Stimulated activated CD8-positive, alpha-beta memory T cell treated with anti-CD3 and anti-CD28 coated beads, Interleukin-2, amount 100 ng/mL, for 1 hour (primary cell): ENCODE data around the gene FGB.
"Not testable (repeated sequence)": the region's sequence is repeated elsewhere in the genome, so short reads cannot be mapped to it uniquely, and the experiment has no call there.

Source experiments
- DNase-seq, 2 donors: peaks; one replicate each; pipeline ENCODE4 v3.0.0-alpha.2; 2020; ENCODE audit warnings: low read depth in 2 of 2

Gene FGB

DNA sequence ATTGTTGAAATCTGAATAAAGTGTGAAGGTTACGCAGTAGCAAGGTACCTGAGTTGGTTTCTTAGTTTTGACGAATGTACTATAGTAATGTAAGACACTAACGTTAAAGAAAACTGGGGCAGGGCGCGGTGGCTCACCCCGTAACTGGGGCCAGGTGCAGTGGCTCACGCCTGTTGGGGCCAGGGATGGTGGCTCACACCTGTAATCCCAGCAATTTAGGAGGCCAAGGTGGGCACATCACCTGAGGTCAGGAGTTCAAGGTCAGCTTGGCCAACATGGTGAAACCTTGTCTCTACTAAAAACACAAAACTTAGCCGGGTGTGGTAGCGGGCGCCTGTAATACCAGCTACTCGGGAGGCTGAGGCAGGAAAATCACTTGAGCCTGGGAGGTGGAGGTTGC lies 34.5 kb downstream of the FGB start:
- not testable (repeated sequence) for DNase-seq

DNA sequence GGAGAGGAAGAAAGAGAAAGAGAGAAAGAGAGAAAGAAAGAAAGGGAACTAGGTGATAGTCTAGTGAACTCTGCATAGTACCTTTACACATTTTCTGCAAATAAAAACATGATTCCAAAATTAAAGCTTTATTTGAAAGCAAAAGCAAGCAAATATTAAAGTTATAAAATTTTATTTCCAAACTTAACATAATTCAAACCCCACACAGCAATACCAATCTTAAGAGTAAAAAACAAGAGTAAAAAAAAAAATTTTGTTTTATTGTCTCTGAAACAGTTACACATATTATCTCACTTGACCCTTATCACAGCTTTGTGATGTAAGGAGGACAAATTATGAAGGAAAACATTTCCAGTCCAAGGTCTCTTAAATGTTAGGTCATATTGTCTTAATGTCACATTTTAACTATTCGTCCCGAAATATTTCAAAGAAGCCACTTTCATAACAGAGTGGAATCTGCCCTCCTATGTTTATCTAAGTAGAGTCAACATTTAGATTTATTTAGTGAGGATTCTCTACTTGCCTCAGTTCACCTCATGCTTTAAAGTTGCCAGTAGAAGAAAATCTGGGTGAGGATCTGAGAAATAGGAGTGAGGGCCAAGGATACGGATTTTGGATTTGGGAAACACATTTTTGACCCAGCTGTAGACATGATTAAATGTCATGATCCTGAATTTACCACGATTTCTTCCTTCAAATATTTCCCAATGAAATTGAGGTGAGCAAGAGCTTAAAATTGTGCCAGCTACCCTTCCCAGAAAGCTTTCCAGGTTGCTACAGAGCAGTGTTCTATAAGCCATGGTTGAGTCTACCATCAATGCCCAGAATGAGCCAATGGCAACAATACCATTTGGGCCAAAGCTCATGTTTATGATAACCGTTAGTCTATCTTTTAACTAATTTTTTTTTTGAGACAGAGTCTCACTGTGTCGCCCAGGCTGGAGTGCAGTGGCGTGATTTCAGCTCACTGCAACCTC lies 35.3 kb downstream of the FGB start:
- DNase-seq, result no peak

DNA sequence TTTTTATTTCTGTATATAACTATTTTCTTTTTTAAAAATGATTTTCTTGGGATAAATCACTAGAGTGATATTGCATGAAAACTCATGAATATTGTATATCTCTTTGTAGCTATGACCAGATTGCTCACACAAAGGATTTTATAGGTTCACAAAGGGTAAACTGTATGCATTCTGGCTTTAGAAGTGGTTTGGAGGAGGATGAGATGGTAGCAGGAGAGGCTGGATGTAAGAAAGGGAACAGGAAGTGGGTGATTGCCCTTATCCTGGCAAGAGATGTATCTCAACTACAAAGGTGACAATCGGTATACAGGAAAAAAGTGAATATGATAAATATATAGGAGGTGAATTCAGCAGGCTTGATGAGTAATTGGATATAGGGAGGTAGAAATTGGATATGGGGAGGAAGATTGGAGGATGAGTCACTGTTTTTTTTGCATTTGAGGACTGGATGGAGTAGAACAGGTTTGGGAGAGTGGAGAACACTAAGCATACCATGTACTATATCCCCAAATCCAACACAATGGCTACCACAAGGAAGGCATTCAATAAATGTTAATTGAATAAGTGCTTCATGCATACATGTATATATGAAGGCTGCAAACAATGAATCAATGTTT lies 39.7 kb downstream of the FGB start:
- DNase-seq, result no peak

DNA sequence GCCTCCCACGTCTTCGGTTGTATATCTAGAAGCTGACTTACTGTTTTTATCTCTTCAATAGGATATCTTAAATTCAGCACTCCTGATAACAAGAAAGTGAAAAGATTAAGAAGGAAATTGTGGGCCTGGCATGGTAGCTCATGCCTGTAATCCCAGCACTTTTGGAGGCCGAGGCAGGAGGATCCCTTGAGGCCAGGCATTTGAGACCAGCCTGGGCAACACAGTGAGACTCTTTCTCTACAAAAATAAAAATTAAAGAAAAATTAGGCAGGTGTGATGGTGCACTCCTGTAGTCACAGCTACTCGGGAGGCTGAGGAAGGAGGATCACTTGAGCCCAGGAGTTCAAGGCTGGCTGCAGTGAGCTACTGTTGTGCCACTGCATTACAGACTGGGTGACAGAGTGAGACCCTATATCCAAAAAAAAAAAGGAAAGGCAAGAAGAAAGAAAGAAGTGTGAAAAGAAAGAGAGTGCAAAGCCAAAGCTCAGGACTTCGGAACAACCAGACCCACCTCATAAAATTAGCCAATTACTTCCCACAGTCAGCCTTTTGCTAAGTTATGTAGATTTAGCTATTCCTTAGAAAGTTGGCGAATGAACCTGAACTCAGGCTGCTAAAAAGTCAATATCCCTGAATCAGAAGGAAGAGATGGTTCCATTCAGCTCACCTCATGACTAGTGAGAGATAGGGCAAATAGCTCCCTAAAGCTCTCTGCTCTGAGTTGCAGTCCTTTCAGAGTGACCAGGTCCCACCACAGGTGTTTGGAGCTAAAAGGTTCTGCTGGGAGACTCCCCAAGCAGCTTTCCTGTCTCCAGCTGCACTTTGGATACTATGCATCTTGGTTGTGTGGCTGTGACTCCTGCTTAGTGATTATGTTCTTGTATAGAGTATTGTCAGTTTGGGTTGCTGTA lies 40.5 kb downstream of the FGB start:
- no peak for DNase-seq

DNA sequence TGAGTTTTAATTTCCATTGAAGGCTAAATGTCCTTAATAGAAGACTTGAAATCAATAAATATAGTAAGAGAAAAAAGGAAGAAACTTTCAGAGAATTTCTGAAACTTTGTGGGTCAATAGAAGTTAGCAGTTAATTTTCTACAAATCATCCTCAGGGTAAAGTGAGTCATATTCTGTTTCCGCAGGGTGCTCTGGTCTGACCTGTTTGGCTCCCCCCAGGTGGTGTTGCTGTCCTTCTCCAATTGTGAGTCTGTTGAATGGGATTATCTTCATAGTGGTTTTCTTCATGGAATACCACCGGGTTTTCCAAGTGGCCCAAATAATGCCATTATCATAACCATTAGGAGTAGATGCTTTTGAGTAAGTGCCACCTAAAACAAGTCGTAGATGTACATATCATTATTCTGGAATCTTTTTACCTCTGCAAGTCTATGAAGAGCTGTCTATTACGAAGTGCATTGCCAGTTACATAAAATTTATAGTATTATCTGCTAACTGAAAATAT lies 41.9 kb downstream of the FGB start:
- DNase-seq, result no peak

DNA sequence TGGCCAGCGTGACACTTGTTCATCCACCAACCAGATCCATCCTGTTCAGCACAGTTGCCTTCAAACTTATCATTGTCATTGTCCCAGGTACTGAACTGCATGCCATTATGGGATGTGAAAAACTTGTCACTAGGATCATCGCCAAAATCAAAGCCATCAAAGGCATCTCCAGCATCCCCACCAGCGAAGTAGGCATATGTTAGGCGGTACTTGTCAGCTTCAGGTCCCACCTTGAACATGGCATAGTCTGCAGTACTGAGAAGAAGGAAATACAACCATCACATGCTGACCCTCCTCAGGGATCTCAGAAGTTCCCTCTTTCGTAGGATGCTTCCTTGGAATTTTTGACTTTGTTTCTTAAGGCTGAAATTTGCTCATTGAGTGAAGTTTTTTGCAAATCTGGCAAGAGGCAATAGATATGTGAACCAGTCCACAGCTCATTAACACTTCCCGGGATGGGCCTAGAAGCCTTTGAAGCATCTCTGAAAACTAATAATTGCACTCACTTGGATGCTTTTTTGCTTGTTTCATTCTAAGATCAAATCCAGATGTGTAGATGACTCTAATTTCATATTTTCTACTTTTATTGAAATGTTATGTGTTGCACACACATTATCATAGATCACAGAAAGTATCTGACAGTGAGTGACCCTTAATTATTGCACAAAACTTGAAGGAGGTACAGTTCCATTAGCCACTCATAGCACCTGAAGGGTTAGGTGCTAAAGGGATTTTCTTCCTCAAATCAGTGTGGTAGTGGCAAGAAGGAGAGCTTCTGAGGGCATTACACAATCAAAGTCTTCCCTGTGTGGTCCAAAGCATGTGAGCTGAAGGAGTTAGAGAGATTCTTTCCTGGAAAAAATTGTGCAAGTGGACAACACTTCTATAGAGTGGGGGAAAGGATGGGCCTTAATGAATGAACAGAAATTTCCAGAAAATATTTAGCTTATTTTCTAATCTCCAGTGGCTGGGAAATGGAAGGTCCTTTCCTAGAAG lies 44.2 kb downstream of the FGB start:
- DNase-seq, result no peak

DNA sequence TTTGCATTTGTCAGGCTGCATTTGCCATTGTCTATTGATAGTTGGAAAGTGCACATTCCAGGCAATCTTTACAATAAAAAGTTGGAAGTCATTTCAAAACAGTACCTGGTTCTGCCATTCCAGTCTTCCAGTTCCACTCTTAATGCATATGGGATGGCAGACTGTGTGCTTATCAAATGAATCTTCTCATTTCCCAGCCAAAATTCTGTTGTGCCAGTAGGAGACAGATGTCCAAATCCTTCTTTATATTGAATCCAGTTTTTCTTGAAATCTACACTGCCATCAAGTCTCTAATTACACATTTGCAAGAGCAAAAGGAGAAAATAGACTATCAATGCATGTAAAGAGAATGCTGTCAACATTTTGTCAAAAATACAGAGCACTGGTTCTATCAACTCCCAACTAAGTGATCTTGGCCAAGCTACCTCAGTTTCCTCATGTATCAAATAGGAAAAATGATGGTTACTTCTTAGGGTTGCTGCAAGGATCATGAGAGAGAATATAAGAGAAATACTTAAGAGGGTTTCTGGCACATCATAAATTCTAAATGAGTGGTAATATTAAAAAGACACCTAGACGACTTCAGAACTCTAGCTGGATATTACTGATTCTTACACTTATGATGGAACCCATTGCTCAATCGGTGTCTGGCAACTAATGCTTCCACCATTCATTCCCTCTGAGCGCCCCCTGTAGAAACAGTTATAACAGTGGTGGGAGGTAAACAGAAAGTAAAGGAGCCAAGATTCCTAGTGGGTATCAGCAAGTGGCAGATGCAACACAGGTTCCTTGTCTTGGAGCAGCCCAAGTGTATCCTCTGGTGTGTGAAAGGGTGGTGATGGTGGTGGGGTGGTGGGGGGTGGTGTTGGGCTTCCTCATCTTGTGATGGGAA lies 45.8 kb downstream of the FGB start:
- DNase-seq, result no peak

DNA sequence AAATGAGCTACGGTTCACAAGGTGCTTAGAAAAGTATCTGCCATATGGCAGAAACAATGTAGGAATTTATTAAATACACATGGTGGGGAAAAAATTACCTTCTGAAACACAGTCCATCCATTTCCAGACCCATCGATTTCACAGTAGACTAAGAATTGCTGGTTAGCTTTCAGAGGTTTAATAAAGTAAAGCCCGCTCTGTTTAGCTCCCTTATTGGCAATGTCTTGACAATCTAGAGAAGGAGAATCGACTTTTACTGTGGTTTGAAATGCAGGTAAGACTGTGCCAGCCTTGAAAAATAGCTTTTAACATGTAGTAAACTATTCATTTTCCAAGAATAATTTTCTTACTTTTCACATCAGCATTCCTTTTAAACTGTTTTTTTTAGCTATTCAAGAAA lies 46.7 kb downstream of the FGB start:
- no peak for DNase-seq

DNA sequence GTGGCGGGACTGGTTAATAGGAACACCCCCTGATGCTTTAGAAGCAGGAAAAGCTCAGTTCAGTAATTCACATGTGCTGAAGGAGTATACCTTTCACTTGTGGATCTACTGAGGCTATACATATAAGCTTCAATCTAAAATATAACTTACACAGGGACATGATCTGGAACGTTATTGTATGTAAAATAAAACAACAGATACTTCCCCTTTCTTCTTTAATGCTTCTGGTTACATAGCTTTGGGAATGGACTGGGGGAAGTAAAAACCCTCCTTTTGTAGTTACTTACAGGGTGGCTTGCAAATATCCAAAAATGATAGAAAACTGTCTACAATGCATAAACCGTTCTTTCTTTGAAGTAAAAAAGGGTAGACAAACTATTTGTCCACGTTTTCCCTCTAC lies 47.8 kb downstream of the FGB start:
- DNase-seq, result no peak

DNA sequence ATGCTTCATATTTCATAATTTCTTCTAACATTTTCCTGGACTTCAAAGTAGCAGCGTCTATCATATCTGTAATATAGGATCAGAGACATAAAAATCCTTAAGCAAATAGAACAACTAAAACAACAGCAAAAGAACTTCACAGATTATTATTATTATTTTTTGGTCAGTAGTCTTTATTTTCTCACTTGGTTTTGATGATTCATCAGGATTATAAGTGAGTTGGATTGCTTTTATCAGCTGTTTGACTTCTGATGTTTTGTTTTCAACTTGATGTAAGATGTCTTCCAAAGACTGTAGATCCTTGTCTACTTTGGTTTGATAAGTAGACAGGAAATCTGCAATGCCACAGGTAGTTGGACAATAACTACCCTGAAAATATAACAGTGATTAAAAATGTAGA lies 49.0 kb downstream of the FGB start:
- no peak for DNase-seq

DNA sequence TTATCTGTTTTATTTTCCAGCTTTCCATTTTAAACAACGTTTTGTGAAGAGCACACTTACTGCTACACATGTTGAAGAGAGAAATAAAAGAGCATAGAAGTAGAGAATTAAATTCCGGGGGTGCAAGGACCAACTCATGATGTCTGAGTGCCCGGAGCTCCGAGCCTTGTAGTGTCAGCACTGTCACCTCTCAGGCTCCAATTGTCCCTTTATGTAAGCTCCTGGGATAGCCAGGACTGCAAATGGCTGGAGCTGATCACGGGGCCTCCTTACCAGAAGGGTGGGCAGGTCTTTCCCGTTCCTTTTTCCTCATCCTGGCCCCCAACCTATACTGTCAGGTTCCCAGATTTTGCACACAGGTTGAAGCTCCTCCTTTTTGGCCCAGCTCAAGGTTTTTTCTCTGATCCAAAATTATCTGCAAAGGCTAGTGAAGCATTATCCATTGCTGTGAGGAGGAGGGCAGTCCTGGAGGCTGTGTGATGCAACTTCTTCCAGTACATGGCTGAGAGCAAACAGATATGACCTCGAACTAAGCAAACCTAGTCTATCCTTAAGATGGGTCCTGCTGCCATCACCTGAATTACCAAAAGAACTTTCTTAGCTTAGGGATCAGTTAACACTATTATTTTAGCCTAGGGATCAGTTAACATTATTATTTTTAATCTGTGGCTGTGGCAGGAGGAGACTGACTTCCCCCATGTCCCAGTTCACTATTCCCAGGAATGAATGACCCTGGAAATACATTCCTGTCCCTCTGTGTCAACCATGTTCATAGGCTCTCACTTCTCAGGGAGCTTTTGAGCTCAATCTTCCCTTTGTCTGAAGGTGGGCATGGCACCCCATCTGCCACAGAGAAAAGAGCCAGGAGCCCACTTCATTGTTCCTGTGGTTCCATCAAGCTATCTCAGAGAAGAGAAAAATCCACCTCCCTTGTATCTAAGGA lies 49.9 kb downstream of the FGB start, which contains the start of gene FGG:
TSS of gene FGG (minus strand) at position 185 of the 943 bp plus-strand sequence. CDS start at position 138, 47 bp downstream.
- DNase-seq, result no peak

DNA sequence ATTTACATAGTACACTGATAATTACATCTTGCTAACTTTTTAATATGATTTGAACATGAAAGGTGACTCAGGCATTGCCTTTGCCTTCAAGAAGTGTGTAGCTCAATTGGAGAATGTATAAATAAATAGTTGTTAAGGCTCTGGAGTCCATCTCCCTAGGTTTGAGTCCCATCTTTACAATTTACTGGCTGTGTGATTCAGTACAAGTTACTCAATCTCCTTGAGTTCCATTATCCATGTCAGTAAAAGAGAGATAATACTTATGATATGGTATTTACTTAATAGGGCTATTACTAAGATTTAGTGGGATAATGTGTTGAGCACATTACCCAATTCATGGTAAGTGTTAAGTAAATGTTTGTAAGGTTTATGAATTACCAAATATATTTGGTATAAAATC lies 51.5 kb downstream of the FGB start:
- DNase-seq, result no peak

DNA sequence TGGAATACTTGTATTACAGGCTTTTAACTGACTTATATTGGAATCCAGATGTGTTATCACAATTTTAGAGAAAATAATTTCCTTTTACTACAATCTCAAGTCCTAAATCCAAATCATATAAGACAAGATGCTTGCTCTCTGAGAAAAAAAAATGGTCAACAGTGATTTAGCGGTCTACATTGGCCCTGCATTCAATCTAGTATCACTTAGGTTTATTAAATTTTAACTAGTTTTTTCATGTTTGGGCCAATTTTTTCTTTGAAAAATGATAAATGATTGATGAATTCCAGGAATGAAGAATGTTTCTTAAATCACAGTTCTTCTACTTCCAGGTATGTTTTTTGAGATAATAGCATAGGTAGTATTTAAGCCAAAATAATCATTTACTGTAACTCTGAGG lies 52.4 kb downstream of the FGB start:
- no peak for DNase-seq

DNA sequence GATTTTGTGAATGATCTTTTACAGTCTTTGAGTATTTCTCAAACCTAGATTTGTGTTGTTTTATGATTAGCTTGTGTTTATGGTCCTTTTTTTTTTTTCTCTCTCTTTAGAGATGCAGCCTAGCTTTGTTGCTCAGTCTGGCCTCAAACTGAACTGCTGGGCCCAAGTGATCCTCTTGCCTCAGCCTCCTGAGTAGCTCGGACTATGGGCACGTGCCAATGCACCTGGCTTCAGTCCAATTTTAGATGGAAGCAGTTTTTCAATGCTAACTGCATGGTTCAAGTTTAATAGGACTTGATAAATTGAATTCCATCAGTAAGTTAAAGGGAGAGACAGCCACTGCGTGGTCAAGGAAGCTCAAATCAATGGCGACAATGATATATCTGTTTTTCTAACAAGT lies 53.5 kb downstream of the FGB start:
- DNase-seq, result no peak

DNA sequence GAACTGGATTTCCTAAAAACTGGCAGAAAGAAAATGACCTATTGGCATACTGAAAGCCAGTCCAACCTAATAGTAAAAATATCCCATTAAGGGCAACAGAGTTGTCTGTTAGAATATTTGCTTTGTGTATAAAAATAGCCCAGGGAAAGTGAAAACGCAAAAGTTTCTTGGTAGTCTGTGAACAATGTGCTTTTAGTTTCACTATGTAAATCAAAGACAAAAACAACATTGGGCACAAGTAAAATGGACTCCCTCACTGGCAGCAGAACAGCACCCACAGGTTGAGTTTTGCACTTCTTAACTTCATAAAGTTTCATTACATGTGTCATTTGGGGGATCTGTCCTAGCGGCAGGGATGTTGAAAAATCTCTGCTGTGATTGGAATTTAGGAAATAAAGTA lies 53.9 kb downstream of the FGB start:
- no peak for DNase-seq

DNA sequence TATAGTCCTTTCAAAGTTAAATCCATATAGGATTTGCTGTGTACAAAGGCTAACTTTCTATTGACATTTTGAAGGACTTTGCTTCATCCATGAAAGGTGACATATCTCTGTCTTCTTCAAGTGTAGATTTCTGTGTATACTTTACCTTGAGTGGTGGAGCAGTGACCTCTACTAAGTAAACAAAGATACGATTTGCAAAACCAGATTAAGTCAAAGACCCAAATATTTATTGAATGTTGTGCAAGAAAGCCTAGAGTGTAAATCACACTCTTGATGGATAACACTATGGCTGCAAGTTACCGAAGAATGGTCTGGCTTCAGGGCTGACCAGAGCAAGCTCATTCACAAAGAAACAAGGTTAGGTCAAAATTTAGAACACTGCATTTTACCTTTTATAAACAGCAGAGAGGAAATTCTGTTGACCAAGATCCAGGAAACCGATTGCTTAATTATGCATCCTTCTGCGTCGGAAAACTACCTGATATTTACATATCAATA lies 55.1 kb downstream of the FGB start:
- no peak for DNase-seq

DNA sequence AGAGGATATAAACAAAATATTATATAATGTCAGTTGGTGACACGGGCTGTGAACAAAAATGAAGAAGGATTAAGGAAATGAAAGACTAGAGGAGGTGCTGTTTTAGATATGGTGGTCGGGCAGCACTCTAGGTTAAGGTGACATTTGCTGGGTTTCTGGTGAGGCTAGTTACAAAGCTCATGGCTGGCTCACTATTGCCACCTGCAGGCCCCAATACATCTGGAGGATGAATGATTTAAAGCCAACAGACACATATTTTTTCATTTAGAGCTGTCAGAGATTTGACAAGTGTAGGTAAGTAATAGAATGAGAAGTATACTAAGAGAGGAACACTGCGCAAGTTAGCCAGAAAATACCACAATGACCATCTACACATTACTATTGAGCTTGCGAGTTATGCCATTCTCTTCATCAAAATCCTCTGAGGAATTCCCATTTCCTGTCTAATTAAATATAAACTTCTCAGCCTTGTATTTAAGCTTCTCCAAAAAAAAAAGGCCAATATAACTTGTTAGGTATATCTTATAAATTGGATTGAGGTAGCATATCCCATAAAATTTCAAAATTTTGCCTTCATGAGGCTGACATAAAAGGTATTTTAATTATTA lies 56.0 kb downstream of the FGB start:
- DNase-seq, result peak in 1 of 2 donors; percentile 9

DNA sequence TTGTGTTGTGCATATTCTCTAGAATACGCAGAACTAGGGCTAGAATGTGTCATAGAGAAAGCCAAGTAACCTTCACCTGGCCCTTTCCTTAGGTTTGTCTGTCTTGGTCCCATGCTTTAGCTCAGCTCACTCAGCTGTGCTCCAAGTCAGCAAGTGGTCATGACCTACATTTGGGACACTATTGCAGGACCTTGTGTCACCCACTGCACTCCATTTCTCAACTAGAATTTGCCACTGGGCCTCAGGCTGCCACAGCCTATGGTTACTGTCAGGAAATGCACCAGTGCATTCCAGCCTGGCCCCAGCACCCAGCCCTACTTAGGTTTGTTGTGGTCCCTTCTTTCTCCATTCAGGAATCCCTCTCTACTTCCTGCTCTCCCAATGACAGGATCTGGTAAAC lies 57.3 kb downstream of the FGB start:
- no peak for DNase-seq
